GM12878 (cell line): Measurements from ENCODE around the gene TFR2. TPM values are rescaled to one million over a fixed set of nuclear protein-coding genes. Genes with fewer than 3 reads are reported as not detected.

ENCODE experiments used
- ATAC-seq: fragments of 200-7000 bp; cut with Tn5 transposase; 3 replicates; pipeline ENCODE4 v1.9.1; 2020; ENCODE audit warnings: mild to moderate bottlenecking, moderate library complexity
- BruUV-seq: library from RNA; stranded (reverse); fragments of 400-500 nt; replicated peaks from 2 replicates; lab custom pipeline; 2021; lab: Mats Ljungman, UMichigan
- CTCF ChIA-PET: fragments of 300-600 bp; sonication (Branson Sonifier 250); formaldehyde crosslinking; extraction: SDS; loops from one replicate; lab custom pipeline; 2021; ENCODE audit warnings: inconsistent platforms; lab: Yijun Ruan, JAX
- POLR2A ChIA-PET: fragments of 350-600 bp; formaldehyde crosslinking; extraction: SDS; loops from one replicate; lab custom pipeline; 2021; ENCODE audit warnings: inconsistent platforms; lab: Charles Lee
- RAD21 ChIA-PET: fragments of 300-600 bp; sonication (Branson Sonifier 250); formaldehyde crosslinking; loops from one replicate; lab custom pipeline; 2023; ENCODE audit warnings: antibody characterized with exemption; ENCODE audit not compliant: unreplicated experiment; lab: Charles Lee
- SMC1A ChIA-PET: fragments of 300-600 bp; sonication (Branson Sonifier 250); formaldehyde crosslinking; loops from one replicate; lab custom pipeline; 2023; ENCODE audit not compliant: unreplicated experiment, uncharacterized antibody; lab: Charles Lee
- DNase-seq: peaks from one replicate; pipeline ENCODE4 v3.0.0-alpha.2; 2011; ENCODE audit warnings: low read depth, low spot score
- FAIRE-seq: peaks from 3 replicates; lab custom pipeline; 2011; peaks lifted over from hg19 to GRCh38; lab: Jason Lieb, UNC
- H2AFZ ChIP-seq: 2 replicates; pipeline ENCODE4 v1.6.0; 2011; ENCODE audit warnings: low read depth, low read length, control low read depth; ENCODE audit not compliant: control insufficient read depth
- H3K27ac ChIP-seq: 2 replicates; pipeline ENCODE4 v1.5.1; 2011; ENCODE audit warnings: control low read depth; ENCODE audit not compliant: control insufficient read depth, insufficient read depth
- H3K27me3 ChIP-seq, 2 experiments: replicated peaks in 1 of 2; 2 replicates each; pipeline versions ENCODE4 v1.6.0 to v1.6.1; 2011; ENCODE audit warnings: low read length in 1 of 2; ENCODE audit not compliant: control insufficient read depth in 2 of 2, insufficient read depth in 2 of 2
- H3K36me3 ChIP-seq, 2 experiments: 2 replicates each; pipeline ENCODE4 v1.5.1; 2011; ENCODE audit warnings: low read length in 1 of 2; ENCODE audit not compliant: control insufficient read depth in 2 of 2, insufficient read depth in 2 of 2
- H3K4me1 ChIP-seq: 2 replicates; pipeline ENCODE4 v1.6.1; 2011; ENCODE audit warnings: mild to moderate bottlenecking, low read length, moderate library complexity, mixed read lengths; ENCODE audit not compliant: control insufficient read depth, insufficient read depth
- H3K4me2 ChIP-seq: 2 replicates; pipeline ENCODE4 v1.6.0; 2011; ENCODE audit warnings: control low read depth; ENCODE audit not compliant: control insufficient read depth, insufficient read depth
- H3K4me3 ChIP-seq: fragments of 200-600 bp; sonication (generic); 2 replicates; pipeline ENCODE4 v1.5.1; 2016
- H3K79me2 ChIP-seq: 2 replicates; pipeline ENCODE4 v1.6.0; 2011; ENCODE audit warnings: low read length; ENCODE audit not compliant: control insufficient read depth, insufficient read depth
- H3K9ac ChIP-seq: 2 replicates; pipeline ENCODE4 v1.8.0; 2011; ENCODE audit warnings: low read length, control low read depth, mixed read lengths; ENCODE audit not compliant: control insufficient read depth, insufficient read depth
- H3K9me3 ChIP-seq: replicated peaks from 3 replicates; pipeline ENCODE4 v1.5.1; 2011; ENCODE audit warnings: mild to moderate bottlenecking, low read length; ENCODE audit not compliant: control insufficient read depth, insufficient read depth
- H4K20me1 ChIP-seq: 2 replicates; pipeline ENCODE4 v1.6.0; 2011; ENCODE audit not compliant: control insufficient read depth, insufficient read depth
- BRCA1 ChIP-seq: IDR thresholded peaks from 2 replicates; pipeline ENCODE4 v1.6.1; 2011; ENCODE audit warnings: low read depth, low read length, improper control_type of control experiment
- CEBPB ChIP-seq, 2 experiments: fragments of 150-350 bp in 1 of 2; IDR thresholded peaks; 2 replicates each; pipeline ENCODE4 v1.6.1; 2012 to 2014; ENCODE audit warnings: low read depth in 2 of 2, low read length in 2 of 2, borderline replicate concordance in 1 of 2, inconsistent platforms in 1 of 2
- EZH2 ChIP-seq: IDR thresholded peaks from 2 replicates; pipeline ENCODE4 v1.6.1; 2012; ENCODE audit warnings: low read depth, mild to moderate bottlenecking, control low read depth, inconsistent platforms, low read length, borderline replicate concordance; ENCODE audit not compliant: control insufficient read depth
- FOS ChIP-seq: IDR thresholded peaks from 3 replicates; pipeline ENCODE4 v1.6.1; 2011; ENCODE audit warnings: borderline replicate concordance; ENCODE audit not compliant: insufficient read length; ENCODE audit errors: extremely low read depth
- FOXM1 ChIP-seq: IDR thresholded peaks from 2 replicates; pipeline ENCODE4 v1.6.1; 2012; ENCODE audit warnings: low read depth, mild to moderate bottlenecking, inconsistent platforms, low read length, moderate library complexity
- GABPA ChIP-seq: IDR thresholded peaks from 2 replicates; pipeline ENCODE4 v1.6.1; 2014; ENCODE audit warnings: antibody characterized with exemption, low read depth, mild to moderate bottlenecking, inconsistent platforms
- IKZF2 ChIP-seq, 2 experiments: fragments of 450-650 bp; IDR thresholded peaks; 2 replicates each; pipeline ENCODE4 v1.6.1; 2017; ENCODE audit warnings: mild to moderate bottlenecking in 2 of 2, moderate library complexity in 2 of 2
- KDM1A ChIP-seq: fragments of 200-600 bp; sonication (generic); IDR thresholded peaks from 2 replicates; pipeline ENCODE4 v1.6.1; 2016; ENCODE audit warnings: borderline replicate concordance
- MTA2 ChIP-seq: fragments of 450-650 bp; IDR thresholded peaks from 2 replicates; pipeline ENCODE4 v1.6.1; 2016; ENCODE audit warnings: low read depth, mild to moderate bottlenecking, moderate library complexity
- NFYA ChIP-seq: IDR thresholded peaks from 2 replicates; pipeline ENCODE4 v1.6.1; 2011; ENCODE audit warnings: low read depth, mild to moderate bottlenecking, low read length, improper control_type of control experiment, borderline replicate concordance
- NFYB ChIP-seq: IDR thresholded peaks from 2 replicates; pipeline ENCODE4 v1.6.1; 2011; ENCODE audit warnings: low read depth, mild to moderate bottlenecking, low read length, improper control_type of control experiment, moderate library complexity; ENCODE audit not compliant: insufficient read depth
- PML ChIP-seq: IDR thresholded peaks from 2 replicates; pipeline ENCODE4 v1.6.1; 2012; ENCODE audit warnings: low read length, inconsistent platforms
- RAD51 ChIP-seq: fragments of 450-650 bp; IDR thresholded peaks from 2 replicates; pipeline ENCODE4 v1.6.1; 2016; ENCODE audit warnings: moderate library complexity, mild to moderate bottlenecking, inconsistent platforms
- RBBP5 ChIP-seq: fragments of 200-600 bp; sonication (generic); conservative IDR thresholded peaks from 2 replicates; pipeline ENCODE4 v1.6.1; 2016
- RFX5 ChIP-seq: IDR thresholded peaks from 2 replicates; pipeline ENCODE4 v1.6.1; 2011; ENCODE audit warnings: low read depth, low read length, improper control_type of control experiment
- STAT1 ChIP-seq: fragments of 450-650 bp; conservative IDR thresholded peaks from 2 replicates; pipeline ENCODE4 v1.6.1; 2014; ENCODE audit warnings: antibody characterized with exemption, mild to moderate bottlenecking
- TCF12 ChIP-seq: IDR thresholded peaks from 2 replicates; pipeline ENCODE4 v1.6.1; 2011; ENCODE audit warnings: low read depth, mild to moderate bottlenecking, low read length
- WGBS: methylation state at CpG from one replicate; pipeline ENCODE4 v1.1.6; 2016; ENCODE audit warnings: low lambda C conversion rate; ENCODE audit not compliant: insufficient replicate concordance, insufficient coverage; ENCODE audit errors: missing lambda C conversion rate; 5-methylcytosine and 5-hydroxymethylcytosine counted together
- in situ Hi-C: fragments of 300-500 bp; cut with MboI; formaldehyde crosslinking; loops from 9 replicates; pipeline ENCODE4 v1.14.3; 2018; ENCODE audit warnings: mixed read lengths
- intact Hi-C: fragments of 100-400 bp; cut with micrococcal nuclease; formaldehyde crosslinking; loops from one replicate; pipeline ENCODE4 v1.14.2; 2022; ENCODE audit not compliant: unreplicated experiment
- polyA plus RNA-seq, 11 experiments: library from polyadenylated mRNA; depleted of rRNA in 4 of 11; unstranded in 6 of 11; stranded (reverse) in 5 of 11; fragments of >200 nt; fragmentation: Nextera tagmentation in 4 of 11; fragmentation: Illumina TruSeq in 1 of 11; extraction: Ambion mirVana in 4 of 11; extraction: Trizol in 1 of 11; gene quantifications; 1 replicate in 1 of 11; 2 replicates in 10 of 11; pipeline versions ENCODE4 v1.2.1 to v1.2.3, GENCODE V29; 2011 to 2016; ENCODE audit warnings: inconsistent platforms in 2 of 11, missing spikeins in 2 of 11, low read depth in 1 of 11
- total RNA-seq, 4 experiments: library from RNA; depleted of rRNA in 3 of 4; stranded (reverse); fragments of >200 nt in 3 of 4; fragmentation: Illumina TruSeq in 1 of 4; extraction: Trizol in 1 of 4; gene quantifications; 2 replicates each; pipeline versions ENCODE4 v1.2.1 to v1.2.3, GENCODE V29; 2013 to 2021
- TF ChIP-seq, protein P1 (sequence below): fragments of 450-650 bp; IDR thresholded peaks from 2 replicates; pipeline ENCODE4 v1.6.1; 2017; ENCODE audit warnings: mild to moderate bottlenecking, moderate library complexity
- TF ChIP-seq, protein P2 (sequence below): fragments of 450-650 bp; IDR thresholded peaks from 2 replicates; pipeline ENCODE4 v1.6.1; 2016; ENCODE audit warnings: mild to moderate bottlenecking
- TF ChIP-seq, protein P3 (sequence below): fragments of 450-650 bp; IDR thresholded peaks from 2 replicates; pipeline ENCODE4 v1.6.1; 2016; ENCODE audit warnings: mild to moderate bottlenecking

TFR2 gene
- total and polyA plus RNA-seq, 10 of the 15 experiments (the other 5 are each of a cell fraction or from before 2014, with no cell fraction given) = 0.30 to 7.2 (median 1.8) TPM

DNA sequence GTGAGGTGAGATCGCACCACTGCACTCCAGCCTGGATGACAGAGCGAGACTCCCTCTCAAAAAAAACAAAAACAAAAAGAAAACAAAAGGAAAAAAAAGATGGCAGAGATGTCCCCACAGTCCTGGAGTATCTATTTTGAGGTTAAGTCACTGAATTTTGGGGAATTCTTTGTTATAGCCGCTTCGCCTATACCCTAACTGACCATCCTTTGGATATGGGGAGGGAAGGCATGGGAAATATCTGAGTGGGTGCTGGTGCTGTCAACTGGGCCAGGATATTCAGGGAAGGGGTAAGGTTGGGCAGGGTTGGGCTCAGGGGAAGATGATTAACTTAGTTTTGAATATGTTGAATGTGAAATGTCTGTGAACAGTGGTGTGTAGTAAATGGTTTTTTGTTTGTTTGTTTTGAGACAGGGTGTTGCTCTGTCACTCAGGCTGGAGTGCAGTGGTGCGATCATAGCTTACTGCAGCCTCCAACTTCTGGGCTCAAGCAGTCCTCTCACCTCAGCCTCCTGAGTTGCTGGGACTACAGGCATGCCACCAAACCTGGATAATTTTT is 23.9 kb upstream of the TFR2 start:
- H3K9ac ChIP-seq = no peak overlapping the region
- no peaks in the 10 kb centered on the region for H3K79me2 ChIP-seq
- H3K4me2 ChIP-seq = no peak overlapping the region
- FAIRE-seq = no peak
- intact Hi-C loops = no loop called here
- H3K27ac ChIP-seq = no peak overlapping the region
- H4K20me1 ChIP-seq = no peaks in the 10 kb centered on the region
- H3K4me3 ChIP-seq = no peak overlapping the region
- no peaks in the 10 kb centered on the region for H3K9me3 ChIP-seq
- ChIA-PET CTCF (interaction anchor here (0.7 kb wide), 1 partner anchor 31 kb away, joined by 3 read pairs; no protein-coding TSS in a partner anchor), SMC1A (no interaction called here), RAD21 (no interaction called here), POLR2A (interaction anchor here (1.1 kb wide), 1 partner anchor 48 kb away, joined by 3 read pairs; no protein-coding TSS in a partner anchor)
- no peak for ATAC-seq
- 69% methylated on average over 5 of the region's 5 CpGs for WGBS
- DNase-seq = no peak
- H3K36me3 ChIP-seq = no peaks in the 10 kb centered on the region
- no TSS peak for BruUV-seq
- TF ChIP-seq IKZF2 (IDR thresholded peaks at IDR 0.05) = no peak
- TF ChIP-seq NFYB = no peak
- TF ChIP-seq CEBPB (IDR thresholded peaks at IDR 0.05; ENCODE audit: borderline replicate concordance in 1 of 2, low read depth in 2 of 2, low read length in 2 of 2) = no peak
- no peak for TF ChIP-seq GABPA
- no peak for TF ChIP-seq FOS
- TF ChIP-seq EZH2 = no peak
- no peak for TF ChIP-seq TCF12
- TF ChIP-seq, protein P1, sequence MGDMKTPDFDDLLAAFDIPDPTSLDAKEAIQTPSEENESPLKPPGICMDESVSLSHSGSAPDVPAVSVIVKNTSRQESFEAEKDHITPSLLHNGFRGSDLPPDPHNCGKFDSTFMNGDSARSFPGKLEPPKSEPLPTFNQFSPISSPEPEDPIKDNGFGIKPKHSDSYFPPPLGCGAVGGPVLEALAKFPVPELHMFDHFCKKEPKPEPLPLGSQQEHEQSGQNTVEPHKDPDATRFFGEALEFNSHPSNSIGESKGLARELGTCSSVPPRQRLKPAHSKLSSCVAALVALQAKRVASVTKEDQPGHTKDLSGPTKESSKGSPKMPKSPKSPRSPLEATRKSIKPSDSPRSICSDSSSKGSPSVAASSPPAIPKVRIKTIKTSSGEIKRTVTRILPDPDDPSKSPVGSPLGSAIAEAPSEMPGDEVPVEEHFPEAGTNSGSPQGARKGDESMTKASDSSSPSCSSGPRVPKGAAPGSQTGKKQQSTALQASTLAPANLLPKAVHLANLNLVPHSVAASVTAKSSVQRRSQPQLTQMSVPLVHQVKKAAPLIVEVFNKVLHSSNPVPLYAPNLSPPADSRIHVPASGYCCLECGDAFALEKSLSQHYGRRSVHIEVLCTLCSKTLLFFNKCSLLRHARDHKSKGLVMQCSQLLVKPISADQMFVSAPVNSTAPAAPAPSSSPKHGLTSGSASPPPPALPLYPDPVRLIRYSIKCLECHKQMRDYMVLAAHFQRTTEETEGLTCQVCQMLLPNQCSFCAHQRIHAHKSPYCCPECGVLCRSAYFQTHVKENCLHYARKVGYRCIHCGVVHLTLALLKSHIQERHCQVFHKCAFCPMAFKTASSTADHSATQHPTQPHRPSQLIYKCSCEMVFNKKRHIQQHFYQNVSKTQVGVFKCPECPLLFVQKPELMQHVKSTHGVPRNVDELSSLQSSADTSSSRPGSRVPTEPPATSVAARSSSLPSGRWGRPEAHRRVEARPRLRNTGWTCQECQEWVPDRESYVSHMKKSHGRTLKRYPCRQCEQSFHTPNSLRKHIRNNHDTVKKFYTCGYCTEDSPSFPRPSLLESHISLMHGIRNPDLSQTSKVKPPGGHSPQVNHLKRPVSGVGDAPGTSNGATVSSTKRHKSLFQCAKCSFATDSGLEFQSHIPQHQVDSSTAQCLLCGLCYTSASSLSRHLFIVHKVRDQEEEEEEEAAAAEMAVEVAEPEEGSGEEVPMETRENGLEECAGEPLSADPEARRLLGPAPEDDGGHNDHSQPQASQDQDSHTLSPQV = no peak
- no peak for TF ChIP-seq FOXM1
- TF ChIP-seq, protein P2, sequence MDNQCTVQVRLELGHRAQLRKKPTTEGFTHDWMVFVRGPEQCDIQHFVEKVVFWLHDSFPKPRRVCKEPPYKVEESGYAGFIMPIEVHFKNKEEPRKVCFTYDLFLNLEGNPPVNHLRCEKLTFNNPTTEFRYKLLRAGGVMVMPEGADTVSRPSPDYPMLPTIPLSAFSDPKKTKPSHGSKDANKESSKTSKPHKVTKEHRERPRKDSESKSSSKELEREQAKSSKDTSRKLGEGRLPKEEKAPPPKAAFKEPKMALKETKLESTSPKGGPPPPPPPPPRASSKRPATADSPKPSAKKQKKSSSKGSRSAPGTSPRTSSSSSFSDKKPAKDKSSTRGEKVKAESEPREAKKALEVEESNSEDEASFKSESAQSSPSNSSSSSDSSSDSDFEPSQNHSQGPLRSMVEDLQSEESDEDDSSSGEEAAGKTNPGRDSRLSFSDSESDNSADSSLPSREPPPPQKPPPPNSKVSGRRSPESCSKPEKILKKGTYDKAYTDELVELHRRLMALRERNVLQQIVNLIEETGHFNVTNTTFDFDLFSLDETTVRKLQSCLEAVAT = no peak
- TF ChIP-seq PML = no peak
- TF ChIP-seq RFX5 = no peak
- no peak for TF ChIP-seq KDM1A
- TF ChIP-seq RBBP5 = no peak
- TF ChIP-seq MTA2 = no peak
- TF ChIP-seq, protein P3, sequence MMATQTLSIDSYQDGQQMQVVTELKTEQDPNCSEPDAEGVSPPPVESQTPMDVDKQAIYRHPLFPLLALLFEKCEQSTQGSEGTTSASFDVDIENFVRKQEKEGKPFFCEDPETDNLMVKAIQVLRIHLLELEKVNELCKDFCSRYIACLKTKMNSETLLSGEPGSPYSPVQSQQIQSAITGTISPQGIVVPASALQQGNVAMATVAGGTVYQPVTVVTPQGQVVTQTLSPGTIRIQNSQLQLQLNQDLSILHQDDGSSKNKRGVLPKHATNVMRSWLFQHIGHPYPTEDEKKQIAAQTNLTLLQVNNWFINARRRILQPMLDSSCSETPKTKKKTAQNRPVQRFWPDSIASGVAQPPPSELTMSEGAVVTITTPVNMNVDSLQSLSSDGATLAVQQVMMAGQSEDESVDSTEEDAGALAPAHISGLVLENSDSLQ = no peak
- no peak for TF ChIP-seq STAT1
- no peak for TF ChIP-seq BRCA1
- no peak for TF ChIP-seq RAD51
- no peak for TF ChIP-seq NFYA
- no peak overlapping the region for H2AFZ ChIP-seq
- in situ Hi-C loops = no loop called here
- H3K27me3 ChIP-seq = no peaks in the 10 kb centered on the region; a peak in 1 of 4 replicates
- no peaks in the 10 kb centered on the region for H3K4me1 ChIP-seq
